Gastroesophageal sphincter (tissue), 3 donors: Measurements from ENCODE around the gene TSPAN32.

ENCODE experiments used
- CTCF ChIP-seq, 4 experiments: fragments of 200-600 bp in 2 of 4; fragments of 450-650 bp in 2 of 4; sonication (generic) in 1 of 4; IDR thresholded peaks; one replicate each; pipeline ENCODE4 v1.5.1; 2017 to 2019; ENCODE audit warnings: antibody characterized with exemption in 4 of 4, mild to moderate bottlenecking in 2 of 4, moderate library complexity in 2 of 4
- EP300 ChIP-seq: sonication (generic); formaldehyde crosslinking; IDR thresholded peaks from one replicate; pipeline ENCODE4 v1.6.1; 2017; ENCODE audit warnings: antibody characterized with exemption, mild to moderate bottlenecking
- POLR2A ChIP-seq, 2 donors: fragments of 450-650 bp; IDR thresholded peaks; one replicate each; pipeline ENCODE4 v1.6.1; 2017; ENCODE audit warnings: antibody characterized with exemption in 2 of 2, mild to moderate bottlenecking in 2 of 2, moderate library complexity in 1 of 2
- POLR2AphosphoS5 ChIP-seq: sonication (generic); formaldehyde crosslinking; IDR thresholded peaks from one replicate; pipeline ENCODE4 v1.6.1; 2017; ENCODE audit warnings: antibody characterized with exemption

DNA sequence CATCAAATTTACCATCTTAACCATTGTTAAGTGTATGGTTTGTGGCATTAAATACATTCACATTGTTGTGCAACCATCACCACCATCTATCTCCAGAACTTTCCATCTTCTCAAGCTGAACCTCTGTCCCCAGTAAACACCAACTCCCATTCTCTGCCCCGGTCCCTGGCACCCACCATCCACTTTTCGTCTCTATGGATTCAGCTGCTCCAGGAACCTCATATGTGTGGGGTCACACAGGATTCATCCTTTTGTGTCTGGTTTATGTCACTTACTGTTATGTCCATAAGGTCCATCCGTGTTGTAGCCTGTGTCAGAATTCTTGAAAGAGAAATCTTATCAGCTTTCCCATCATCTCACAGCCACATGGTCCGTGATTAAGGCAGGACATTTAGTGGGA, 16.3 kb downstream of the TSPAN32 start:
- TF ChIP-seq CTCF (IDR thresholded peaks at IDR 0.05) (no peak), POLR2A (IDR thresholded peaks at IDR 0.05) (no peak), POLR2AphosphoS5 (no peak), EP300 (no peak)
